HG02840 (cell line): ENCODE data around the gene C14orf132.

Experiments used
- ATAC-seq: cut with Tn5 transposase; IDR thresholded peaks from one replicate; pipeline ENCODE4 v1.9.1; 2021; ENCODE audit warnings: mild to moderate bottlenecking, moderate library complexity, moderate number of reproducible peaks; ENCODE audit not compliant: unreplicated experiment, low FRiP score

The C14orf132 gene

DNA sequence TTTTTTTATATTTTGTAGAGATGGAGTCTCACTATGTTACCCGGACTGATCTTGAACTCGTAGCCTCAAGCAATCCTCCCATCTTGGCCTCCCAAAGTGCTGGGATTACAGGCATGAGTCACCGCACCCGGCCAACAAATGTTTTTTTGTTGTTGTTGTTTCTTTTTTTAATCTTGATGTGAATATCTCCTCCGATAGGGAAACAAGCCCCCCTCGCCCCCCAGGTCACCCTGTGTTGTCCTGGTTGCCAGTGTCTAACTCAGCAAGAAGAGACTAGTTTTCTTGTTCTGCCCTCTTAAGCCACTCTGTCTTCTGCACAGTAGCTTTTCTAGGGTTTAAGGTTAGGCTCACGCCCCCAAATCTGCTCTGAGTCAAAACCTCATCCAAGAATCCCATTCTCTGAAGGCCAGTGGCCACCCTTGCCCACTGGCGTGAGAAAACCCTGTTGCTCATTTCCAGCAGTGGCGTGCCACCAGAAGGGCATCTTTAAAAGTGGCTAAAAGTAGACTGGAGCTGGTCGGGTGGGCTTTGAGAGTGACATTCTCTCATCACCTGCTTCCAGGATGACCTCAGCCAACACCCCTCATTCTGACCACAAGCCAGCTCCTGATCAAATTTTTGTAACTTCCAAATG lies 42.7 kb downstream of the C14orf132 start:
- ATAC-seq = no peak

DNA sequence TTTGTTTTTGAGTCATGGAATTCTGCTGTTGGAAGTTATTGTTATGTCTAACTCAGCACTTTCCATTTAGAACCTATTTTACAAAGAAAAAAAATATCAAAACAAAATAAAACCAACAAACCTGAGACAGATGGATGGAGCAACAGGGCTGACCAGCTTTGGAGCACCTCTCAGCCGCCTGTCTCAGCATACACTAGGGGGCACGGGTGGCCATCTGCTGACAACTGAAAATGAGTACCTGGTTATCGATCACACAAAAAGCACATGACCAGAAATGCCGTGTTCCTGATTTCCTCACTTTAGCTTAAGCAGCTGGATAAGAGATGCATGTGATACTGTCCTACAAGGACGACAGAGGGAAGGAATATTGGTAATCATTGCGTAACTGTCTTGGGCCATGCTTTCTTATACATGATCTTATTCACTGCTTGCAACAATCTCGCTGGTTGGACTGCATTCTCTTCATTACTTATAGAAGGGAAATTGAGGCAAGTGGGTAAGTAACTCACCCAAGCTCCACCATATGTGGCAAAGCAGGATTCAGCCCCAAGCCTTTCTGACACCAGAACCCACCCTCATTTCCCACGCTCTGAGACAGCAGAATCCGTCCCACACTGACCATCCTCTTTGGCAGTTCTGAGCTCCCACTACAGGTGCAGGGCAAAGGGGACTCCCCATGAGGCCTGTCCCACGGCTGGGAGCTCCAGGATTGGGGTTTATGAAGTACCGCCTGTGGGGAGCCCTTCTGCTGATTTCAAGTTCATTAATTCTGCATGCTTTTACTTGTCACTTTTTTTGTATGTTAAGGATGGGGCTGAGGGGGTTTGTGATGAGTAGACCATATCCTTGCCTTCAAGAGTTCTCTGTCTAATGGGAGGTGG lies 43.5 kb downstream of the C14orf132 start:
- no peak for ATAC-seq

- no peak for ATAC-seq
These were observed 44.6 kb downstream of the C14orf132 start for GRCh38 chr14:96083667-96084320.

GRCh38 chr14:96084796-96085195 lies 45.6 kb downstream of the C14orf132 start:
- ATAC-seq = no peak

- no peak for ATAC-seq
These were observed 46.2 kb downstream of the C14orf132 start for GRCh38 chr14:96085369-96085768.

GRCh38 chr14:96086032-96086431 lies 46.9 kb downstream of the C14orf132 start:
- no peak for ATAC-seq

GRCh38 chr14:96086574-96087077 lies 47.5 kb downstream of the C14orf132 start:
- no peak for ATAC-seq

DNA sequence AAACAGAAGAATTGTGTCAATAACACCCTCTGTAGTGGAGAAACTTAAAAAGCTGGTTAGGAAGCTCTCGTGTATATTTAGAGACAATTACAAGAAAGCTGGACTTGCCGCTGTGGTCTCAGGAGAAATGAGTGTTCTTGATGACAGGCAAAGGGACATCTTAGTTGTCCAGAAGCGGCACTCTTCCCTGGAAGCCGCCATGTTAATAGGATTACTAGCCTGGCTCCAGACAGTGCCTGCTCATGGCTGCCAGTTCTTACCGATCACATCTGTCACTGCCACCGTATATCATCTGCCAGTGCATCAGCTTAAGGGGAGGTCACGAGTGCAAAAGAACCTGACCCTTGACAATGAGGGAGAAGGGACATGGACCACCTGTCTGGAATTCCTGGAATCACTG lies 48.9 kb downstream of the C14orf132 start:
- ATAC-seq = no peak

DNA sequence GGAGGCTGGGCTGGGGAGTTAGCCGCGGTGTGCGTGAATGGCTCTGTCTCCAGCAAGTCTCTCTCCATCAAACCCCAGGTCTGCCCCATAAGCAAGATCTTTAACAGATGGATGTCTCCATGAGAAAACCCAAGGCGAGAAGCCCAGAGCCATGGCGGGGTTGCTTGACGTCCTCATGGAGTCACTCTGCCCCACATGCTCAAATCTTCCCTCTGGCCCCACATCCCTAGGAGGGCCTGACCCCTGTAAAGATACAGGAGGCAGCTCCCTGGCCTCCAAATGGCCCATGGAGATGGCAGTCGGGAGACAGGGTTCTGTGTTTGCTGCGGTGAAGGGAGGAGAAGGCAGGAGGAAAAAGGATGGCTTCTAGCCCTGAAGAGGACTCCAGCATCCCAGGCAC lies 49.3 kb downstream of the C14orf132 start:
- ATAC-seq = no peak

DNA sequence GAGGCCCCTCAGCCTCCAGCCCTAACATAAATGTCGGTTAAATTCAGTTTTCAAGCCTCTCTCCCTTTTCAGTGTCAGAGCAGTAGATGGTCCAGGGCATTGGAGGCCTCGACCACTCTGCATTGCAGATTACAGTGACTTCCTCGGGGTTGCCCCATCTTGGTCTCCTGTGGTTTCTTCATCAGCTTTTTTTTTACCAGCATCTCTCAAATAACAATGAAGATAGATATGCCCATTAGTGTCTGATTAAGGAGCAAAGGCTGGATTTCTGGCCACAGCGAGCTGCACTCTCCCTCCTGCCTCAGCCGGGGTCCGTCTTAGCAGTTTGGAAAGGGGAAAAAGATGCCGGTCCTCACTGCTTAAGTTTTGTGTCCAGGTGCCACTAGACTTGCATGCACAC lies 49.7 kb downstream of the C14orf132 start:
- no peak for ATAC-seq

DNA sequence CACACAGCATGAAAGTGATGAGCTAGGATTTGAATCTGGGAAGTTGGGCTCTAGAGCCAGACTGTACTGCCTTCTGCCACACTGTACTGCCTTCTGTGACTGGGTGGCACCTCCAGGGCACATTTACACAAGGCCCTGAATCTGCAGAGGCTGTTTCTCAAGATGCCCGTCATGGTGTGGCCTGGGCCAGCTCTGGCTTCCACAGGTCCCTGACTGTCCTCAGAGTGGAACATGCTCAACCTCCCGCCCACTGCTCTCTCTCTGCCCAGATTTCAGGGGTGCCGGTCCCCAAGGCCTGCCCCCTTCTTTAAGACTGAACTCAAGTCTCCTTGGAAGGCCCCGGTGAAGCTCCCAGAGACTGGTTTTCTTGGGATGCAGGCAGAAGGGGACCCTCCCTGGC lies 50.2 kb downstream of the C14orf132 start:
- ATAC-seq = no peak

- ATAC-seq = no peak
These were observed 51.4 kb downstream of the C14orf132 start for GRCh38 chr14:96090441-96091148.

DNA sequence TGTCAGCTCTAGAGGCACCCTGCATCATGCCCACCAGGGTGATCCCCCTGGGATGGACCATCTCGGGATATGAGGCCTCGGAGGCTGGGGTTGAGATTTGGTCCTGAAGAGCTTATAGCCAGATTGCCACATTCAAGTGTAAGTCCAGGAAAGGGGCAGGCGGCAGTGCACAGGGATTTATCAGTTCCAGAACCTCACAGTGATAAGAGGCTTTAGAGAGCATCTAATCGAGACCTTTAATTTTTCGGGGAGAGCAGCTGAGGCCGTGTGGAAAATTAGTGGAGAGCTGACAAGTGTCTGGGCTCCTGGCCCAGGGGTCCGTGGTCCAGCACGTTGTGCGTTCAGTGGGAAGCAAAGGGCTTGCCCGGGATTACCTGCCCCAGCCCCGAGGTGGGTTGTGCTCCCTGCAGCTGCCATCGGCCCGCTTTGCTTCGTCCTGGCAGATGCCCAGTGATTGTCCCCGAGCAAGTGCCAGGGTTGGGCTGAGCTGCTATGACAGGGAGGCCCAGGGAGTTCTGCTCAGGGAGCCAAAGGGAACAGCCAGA lies 52.1 kb downstream of the C14orf132 start:
- no peak for ATAC-seq

DNA sequence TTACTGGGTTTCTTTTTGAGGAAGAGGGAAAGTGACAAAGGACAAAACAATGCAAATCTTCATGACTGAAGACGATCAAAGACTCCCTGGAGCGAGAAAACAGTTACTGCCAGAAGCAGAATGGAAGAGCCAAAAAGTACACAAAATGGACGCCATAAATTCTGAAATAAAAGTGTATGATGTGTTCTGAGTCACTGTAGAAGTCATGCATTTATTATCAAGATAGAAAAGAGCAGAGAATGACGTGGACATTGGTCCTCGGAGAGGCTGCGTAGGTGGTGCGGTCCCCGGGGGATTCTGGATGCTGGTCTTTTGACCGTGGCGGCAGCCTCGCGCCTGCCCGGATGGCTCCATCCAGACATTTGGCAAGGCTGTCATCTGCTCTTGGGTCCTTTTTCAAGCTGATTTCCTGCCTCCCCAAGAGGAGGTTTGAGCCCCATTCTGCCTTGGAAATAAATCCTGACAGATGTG lies 52.8 kb downstream of the C14orf132 start:
- ATAC-seq = no peak

GRCh38 chr14:96092936-96093335 lies 53.8 kb downstream of the C14orf132 start:
- no peak for ATAC-seq

GRCh38 chr14:96094211-96094610 lies 55.0 kb downstream of the C14orf132 start:
- ATAC-seq = no peak

- no peak for ATAC-seq
These were observed 55.5 kb downstream of the C14orf132 start for GRCh38 chr14:96094656-96095055.

GRCh38 chr14:96095058-96095457 lies 55.9 kb downstream of the C14orf132 start:
- ATAC-seq = no peak

GRCh38 chr14:96095581-96096476 lies 56.7 kb downstream of the C14orf132 start:
- ATAC-seq = no peak
